ENCODE data around the gene FAM118B. TPM values are rescaled to one million over a fixed set of nuclear protein-coding genes. Genes with fewer than 3 reads are reported as not detected.

Gene FAM118B
- total RNA-seq, 1 experiment from 2014 or later = 40.0 TPM

DNA sequence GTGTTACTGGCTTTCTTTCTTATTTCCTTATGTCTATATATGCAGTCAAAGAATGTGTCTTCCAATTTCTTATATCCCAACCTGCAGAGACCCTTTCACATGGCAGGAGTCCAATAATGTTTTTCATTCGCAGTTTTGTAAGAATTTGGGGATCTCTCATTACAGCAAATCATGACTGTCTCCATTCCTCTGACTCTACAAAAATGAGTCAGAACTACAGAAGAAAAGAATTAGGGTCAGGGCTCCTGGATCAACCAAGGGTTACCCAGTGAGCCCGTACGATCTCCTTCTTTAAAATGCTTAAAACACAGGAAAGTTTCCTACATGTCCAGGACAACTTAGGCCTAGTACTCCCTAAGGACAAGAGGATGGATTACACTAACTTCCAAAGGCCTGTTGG lies 42.3 kb upstream of the FAM118B start:
- Histone ChIP-seq H3K4ac (ENCODE audit: low read depth, low read length) (no peak overlapping the region), H4K91ac (ENCODE audit: insufficient read length, low read depth, low read length) (no peak overlapping the region), H3K4me2 (ENCODE audit: insufficient read depth, insufficient read length, low read length) (no peak overlapping the region), H3K14ac (ENCODE audit: insufficient read depth, low read length) (no peak overlapping the region), H3K27ac (ENCODE audit: insufficient read length, low read depth, low read length) (no peak overlapping the region), H3K9me3 (ENCODE audit: control insufficient read depth, low read depth, low read length) (no peaks in the 10 kb centered on the region), H2BK5ac (ENCODE audit: insufficient read length, low read length) (no peak overlapping the region), H4K8ac (replicated peaks; ENCODE audit: insufficient read length, low read depth, low read length) (no peak overlapping the region), H2BK20ac (ENCODE audit: low read depth, low read length, poor library complexity, severe bottlenecking) (no peak overlapping the region), H3K18ac (ENCODE audit: insufficient read length, low read depth, low read length) (no peak overlapping the region), H4K20me1 (ENCODE audit: control insufficient read depth, insufficient read depth, insufficient read length) (no peaks in the 10 kb centered on the region), H2BK15ac (ENCODE audit: low read depth, low read length) (no peak overlapping the region), H3K23me2 (ENCODE audit: insufficient read length, low read depth, low read length, poor library complexity, severe bottlenecking) (no peaks in the 10 kb centered on the region), H3K27me3 (ENCODE audit: insufficient read depth, low read length) (no peaks in the 10 kb centered on the region), H3K23ac (ENCODE audit: insufficient read length, low read depth, low read length) (no peak overlapping the region), H4K5ac (ENCODE audit: insufficient read length, low read depth, low read length) (no peak overlapping the region), H3K79me2 (ENCODE audit: insufficient read depth, low read length) (no peaks in the 10 kb centered on the region), H3T11ph (ENCODE audit: low read length) (no peak overlapping the region), H2BK120ac (ENCODE audit: low read depth, low read length, poor library complexity, severe bottlenecking) (no peak overlapping the region), H3K9ac (ENCODE audit: extremely low read depth, insufficient read length, low read length) (no peak overlapping the region), H3K56ac (ENCODE audit: insufficient read length, low read depth, low read length) (no peak overlapping the region), H3K4me1 (ENCODE audit: insufficient read depth, low read length) (peaks cover 6% of the 10 kb centered on the region; the same call in 1 of the 2 replicates), H2AFZ (ENCODE audit: low read length) (no peak overlapping the region), H3K79me1 (ENCODE audit: insufficient read depth, low read depth, low read length, poor library complexity, severe bottlenecking) (no peaks in the 10 kb centered on the region), H2BK12ac (ENCODE audit: insufficient read length, low read depth, low read length) (no peak overlapping the region), H2AK5ac (ENCODE audit: insufficient read length, low read length) (no peak overlapping the region)
- no peaks in the 10 kb centered on the region for H3K9me3 Mint-ChIP-seq
- DNase-seq = no peak
- H3K27ac Mint-ChIP-seq = peak overlapping the region in 1 of 3 experiments; percentile 68; a peak in 1 of 7 replicates
- H3K4me3 Mint-ChIP-seq = no peak overlapping the region
- peaks cover 36 to 49% of the 10 kb centered on the region in 2 experiments for H3K4me1 Mint-ChIP-seq
- TF ChIP-seq, protein P1, sequence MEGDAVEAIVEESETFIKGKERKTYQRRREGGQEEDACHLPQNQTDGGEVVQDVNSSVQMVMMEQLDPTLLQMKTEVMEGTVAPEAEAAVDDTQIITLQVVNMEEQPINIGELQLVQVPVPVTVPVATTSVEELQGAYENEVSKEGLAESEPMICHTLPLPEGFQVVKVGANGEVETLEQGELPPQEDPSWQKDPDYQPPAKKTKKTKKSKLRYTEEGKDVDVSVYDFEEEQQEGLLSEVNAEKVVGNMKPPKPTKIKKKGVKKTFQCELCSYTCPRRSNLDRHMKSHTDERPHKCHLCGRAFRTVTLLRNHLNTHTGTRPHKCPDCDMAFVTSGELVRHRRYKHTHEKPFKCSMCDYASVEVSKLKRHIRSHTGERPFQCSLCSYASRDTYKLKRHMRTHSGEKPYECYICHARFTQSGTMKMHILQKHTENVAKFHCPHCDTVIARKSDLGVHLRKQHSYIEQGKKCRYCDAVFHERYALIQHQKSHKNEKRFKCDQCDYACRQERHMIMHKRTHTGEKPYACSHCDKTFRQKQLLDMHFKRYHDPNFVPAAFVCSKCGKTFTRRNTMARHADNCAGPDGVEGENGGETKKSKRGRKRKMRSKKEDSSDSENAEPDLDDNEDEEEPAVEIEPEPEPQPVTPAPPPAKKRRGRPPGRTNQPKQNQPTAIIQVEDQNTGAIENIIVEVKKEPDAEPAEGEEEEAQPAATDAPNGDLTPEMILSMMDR (conservative IDR thresholded peaks at IDR 0.05) = no peak
- WGBS (ENCODE audit: extremely low coverage, insufficient read length, low lambda C conversion rate) = no CpG with 5 or more reads among the region's 3 CpGs
- H3K27me3 Mint-ChIP-seq (ENCODE audit: low read depth) = peaks cover 5% of the 10 kb centered on the region
- no peaks in the 10 kb centered on the region for H3K36me3 Mint-ChIP-seq (ENCODE audit: insufficient read depth in 1 of 3, low read depth in 3 of 3)
